ENCODE data around the gene GSC2.

The GSC2 gene

GRCh38 chr22:19127329-19128008 lies 22.6 kb downstream of the GSC2 start:
- H3K4me1 Mint-ChIP-seq: peaks cover 13% of the 10 kb centered on the region
- no peak overlapping the region for H3K4me3 Mint-ChIP-seq
- H3K27me3 Mint-ChIP-seq: peaks cover 15% of the 10 kb centered on the region
- H3K9me3 Mint-ChIP-seq: no peaks in the 10 kb centered on the region
- DNase-seq: no peak
- peaks cover 1% of the 10 kb centered on the region for H3K36me3 Mint-ChIP-seq
- CTCF ChIA-PET: no interaction called here
- H3K27ac Mint-ChIP-seq: no peak overlapping the region

GRCh38 chr22:19126309-19127273 lies 23.5 kb downstream of the GSC2 start:
- no peak for DNase-seq
- Mint-ChIP-seq H3K36me3 (no peaks in the 10 kb centered on the region), H3K4me1 (peaks cover 14% of the 10 kb centered on the region), H3K27ac (no peak overlapping the region), H3K9me3 (no peaks in the 10 kb centered on the region), H3K4me3 (no peak overlapping the region), H3K27me3 (peaks cover 15% of the 10 kb centered on the region)
- CTCF ChIA-PET: no interaction called here

GRCh38 chr22:19125474-19126308 lies 24.4 kb downstream of the GSC2 start:
- no peak for DNase-seq
- Mint-ChIP-seq H3K4me3 (no peak overlapping the region), H3K4me1 (peaks cover 22% of the 10 kb centered on the region), H3K9me3 (no peaks in the 10 kb centered on the region), H3K27ac (no peak overlapping the region), H3K36me3 (no peaks in the 10 kb centered on the region), H3K27me3 (peaks cover 15% of the 10 kb centered on the region)
- CTCF ChIA-PET: no interaction called here

- H3K4me1 Mint-ChIP-seq: peaks cover 29% of the 10 kb centered on the region
- H3K27ac Mint-ChIP-seq: no peak overlapping the region
- no peak overlapping the region for H3K4me3 Mint-ChIP-seq
- H3K27me3 Mint-ChIP-seq: peaks cover 15% of the 10 kb centered on the region
- DNase-seq: no peak
- peaks cover 3% of the 10 kb centered on the region for H3K36me3 Mint-ChIP-seq
- CTCF ChIA-PET: no interaction called here
- no peaks in the 10 kb centered on the region for H3K9me3 Mint-ChIP-seq
Measured at GRCh38 chr22:19125011-19125410, 25.1 kb downstream of the GSC2 start.

- H3K9me3 Mint-ChIP-seq: no peaks in the 10 kb centered on the region
- peaks cover 15% of the 10 kb centered on the region for H3K27me3 Mint-ChIP-seq
- no peak overlapping the region for H3K27ac Mint-ChIP-seq
- CTCF ChIA-PET: no interaction called here
- no peak overlapping the region for H3K4me3 Mint-ChIP-seq
- H3K4me1 Mint-ChIP-seq: peaks cover 33% of the 10 kb centered on the region
- no peak for DNase-seq
- peaks cover 5% of the 10 kb centered on the region for H3K36me3 Mint-ChIP-seq
Measured at GRCh38 chr22:19124377-19124776, 25.7 kb downstream of the GSC2 start.

- peaks cover 15% of the 10 kb centered on the region for H3K27me3 Mint-ChIP-seq
- CTCF ChIA-PET: no interaction called here
- H3K27ac Mint-ChIP-seq: no peak overlapping the region
- DNase-seq: no peak
- peaks cover 5% of the 10 kb centered on the region for H3K36me3 Mint-ChIP-seq
- no peaks in the 10 kb centered on the region for H3K9me3 Mint-ChIP-seq
- H3K4me3 Mint-ChIP-seq: no peak overlapping the region
- H3K4me1 Mint-ChIP-seq: peaks cover 37% of the 10 kb centered on the region
Measured at GRCh38 chr22:19123936-19124335, 26.2 kb downstream of the GSC2 start.

- Mint-ChIP-seq H3K4me1 (peaks cover 46% of the 10 kb centered on the region), H3K36me3 (peaks cover 5% of the 10 kb centered on the region), H3K9me3 (no peaks in the 10 kb centered on the region), H3K27me3 (peaks cover 15% of the 10 kb centered on the region), H3K27ac (peak overlapping the region; percentile 83), H3K4me3 (peak overlapping the region; percentile 78)
- CTCF ChIA-PET: interaction anchor here (0.6 to 1.1 kb wide), 3 partner anchors 12 to 507 kb away, joined by 3 to 4 read pairs (median 3); no protein-coding TSS in a partner anchor
- DNase-seq: no peak
Measured at GRCh38 chr22:19122752-19123492, 27.2 kb downstream of the GSC2 start.

GRCh38 chr22:19122143-19122751 lies 27.8 kb downstream of the GSC2 start, which contains the start of gene DGCR2:
Gene DGCR2, minus strand, starts transcription at chr22:19122412. Its CDS starts 206 bp downstream, at chr22:19122206.
- Mint-ChIP-seq H3K4me1 (peaks cover 53% of the 10 kb centered on the region), H3K27me3 (peaks cover 15% of the 10 kb centered on the region), H3K4me3 (peak within 1 kb of the TSS; percentile 90), H3K36me3 (peaks cover 5% of the 10 kb centered on the region), H3K9me3 (no peaks in the 10 kb centered on the region), H3K27ac (peak within 1 kb of the TSS; percentile 84)
- DNase-seq: peak; percentile 97
- CTCF ChIA-PET: interaction anchor here (1.0 to 1.1 kb wide), 2 partner anchors 12 to 508 kb away, joined by 3 to 4 read pairs; no protein-coding TSS in a partner anchor

GRCh38 chr22:19121631-19122142 lies 28.4 kb downstream of the GSC2 start:
- no peaks in the 10 kb centered on the region for H3K9me3 Mint-ChIP-seq
- peaks cover 15% of the 10 kb centered on the region for H3K27me3 Mint-ChIP-seq
- H3K36me3 Mint-ChIP-seq: peaks cover 6% of the 10 kb centered on the region
- H3K4me1 Mint-ChIP-seq: peaks cover 58% of the 10 kb centered on the region
- peak overlapping the region; percentile 84 for H3K27ac Mint-ChIP-seq
- peak; percentile 52 for DNase-seq
- CTCF ChIA-PET: interaction anchor here (0.6 to 1.0 kb wide), 2 partner anchors 23 to 508 kb away, joined by 3 read pairs; partner anchors contain the start of gene ESS2
- H3K4me3 Mint-ChIP-seq: peak overlapping the region; percentile 90

- Mint-ChIP-seq H3K36me3 (peaks cover 10% of the 10 kb centered on the region), H3K27me3 (peaks cover 15% of the 10 kb centered on the region), H3K4me1 (peaks cover 65% of the 10 kb centered on the region), H3K4me3 (peak overlapping the region; percentile 90), H3K27ac (peak overlapping the region; percentile 84), H3K9me3 (no peaks in the 10 kb centered on the region)
- DNase-seq: no peak
- CTCF ChIA-PET: interaction anchor here (0.6 to 1.3 kb wide), 2 partner anchors 9 to 23 kb away, joined by 3 to 5 read pairs; partner anchors contain the start of gene ESS2
Measured at GRCh38 chr22:19120829-19121630, 29.1 kb downstream of the GSC2 start.

- CTCF ChIA-PET: interaction anchor here (1.3 kb wide), 1 partner anchor 8 kb away, joined by 5 read pairs; no protein-coding TSS in a partner anchor
- peaks cover 13% of the 10 kb centered on the region for H3K36me3 Mint-ChIP-seq
- DNase-seq: no peak
- H3K4me1 Mint-ChIP-seq: peaks cover 73% of the 10 kb centered on the region
- peaks cover 15% of the 10 kb centered on the region for H3K27me3 Mint-ChIP-seq
- H3K4me3 Mint-ChIP-seq: peak overlapping the region; percentile 90
- H3K27ac Mint-ChIP-seq: no peak overlapping the region
- no peaks in the 10 kb centered on the region for H3K9me3 Mint-ChIP-seq
Measured at GRCh38 chr22:19119949-19120348, 30.1 kb downstream of the GSC2 start.

- Mint-ChIP-seq H3K27me3 (peaks cover 8% of the 10 kb centered on the region), H3K36me3 (peaks cover 13% of the 10 kb centered on the region), H3K27ac (peak overlapping the region; percentile 19), H3K4me1 (peaks cover 74% of the 10 kb centered on the region), H3K4me3 (no peak overlapping the region), H3K9me3 (no peaks in the 10 kb centered on the region)
- DNase-seq: peak; percentile 46
- CTCF ChIA-PET: interaction anchor here (1.0 to 1.2 kb wide), 2 partner anchors 12 to 26 kb away, joined by 3 read pairs; partner anchors contain the start of gene ESS2
Measured at GRCh38 chr22:19118329-19118880, 31.7 kb downstream of the GSC2 start.

Data from activated naive CD4-positive, alpha-beta T cell treated with anti-CD3 and anti-CD28 coated beads, Interleukin-2, amount 10 ng/mL, durations not matched to agents 7 days and 5 days (primary cell).